Adrenal gland (tissue), 12 donors: Measurements from ENCODE around the gene ZNF669. TPM values are rescaled to one million over a fixed set of nuclear protein-coding genes. Genes with fewer than 3 reads are reported as not detected.

ENCODE experiments used
- DNase-seq, 7 donors: peaks; one replicate each; pipeline ENCODE4 v3.0.0-alpha.2; 2019 to 2020
- H3K27ac ChIP-seq, 5 donors: fragments of 200-600 bp; sonication (generic) in 4 of 5; 1 replicate in 3 of 5; 2 replicates in 2 of 5; pipeline versions ENCODE4 v1.5.1 to v1.8.0; 2016 to 2020; ENCODE audit warnings: mild to moderate bottlenecking in 1 of 5
- H3K27me3 ChIP-seq: fragments of 200-600 bp; 2 replicates; pipeline ENCODE4 v1.8.0; 2021
- H3K36me3 ChIP-seq, 2 donors: fragments of 200-600 bp; replicated peaks in 1 of 2; 1 replicate in 1 of 2; 2 replicates in 1 of 2; pipeline versions ENCODE4 v1.5.1 to v1.8.0; 2018 to 2022
- H3K4me1 ChIP-seq, 2 donors: fragments of 200-600 bp; replicated peaks in 1 of 2; 1 replicate in 1 of 2; 2 replicates in 1 of 2; pipeline versions ENCODE4 v1.5.1 to v1.8.0; 2018 to 2021
- H3K4me3 ChIP-seq, 4 donors: fragments of 200-600 bp; sonication (generic) in 3 of 4; one replicate each; pipeline ENCODE4 v1.5.1; 2016 to 2018
- H3K9me3 ChIP-seq, 3 donors: fragments of 200-600 bp; sonication (generic) in 1 of 3; replicated peaks in 1 of 3; 1 replicate in 2 of 3; 2 replicates in 1 of 3; pipeline versions ENCODE4 v1.5.1 to v1.8.0; 2016 to 2021
- CTCF ChIP-seq, 6 experiments: fragments of 450-650 bp in 4 of 6; fragments of 200-600 bp in 2 of 6; sonication (generic) in 1 of 6; IDR thresholded peaks; 1 replicate in 5 of 6; 2 replicates in 1 of 6; pipeline versions ENCODE4 v1.5.1 to v1.8.0; 2016 to 2021; ENCODE audit warnings: antibody characterized with exemption in 6 of 6, mild to moderate bottlenecking in 2 of 6, moderate library complexity in 1 of 6
- POLR2A ChIP-seq, 2 donors: fragments of 450-650 bp; IDR thresholded peaks; one replicate each; pipeline ENCODE4 v1.6.1; 2017; ENCODE audit warnings: antibody characterized with exemption in 2 of 2, mild to moderate bottlenecking in 2 of 2, moderate library complexity in 1 of 2
- whole genome bisulfite sequencing, 4 donors: extraction: QIAGEN DNeasy Blood & Tissue Kit in 2 of 4; methylation state at CpG; one replicate each; pipeline versions ENCODE4 v1.1.5 to v1.1.7; 2013 to 2017; 5-methylcytosine and 5-hydroxymethylcytosine counted together
- intact Hi-C, 2 donors: fragments of 100-400 bp; cut with DNase I; formaldehyde crosslinking; loops; one replicate each; pipeline versions ENCODE4 v1.14.1 to v1.15.0; 2022 to 2023
- polyA plus RNA-seq, 3 donors: library from polyadenylated mRNA; stranded (reverse); fragments of 200-250 nt in 2 of 3; fragments of 350-450 nt in 1 of 3; fragmentation: Illumina TruSeq in 1 of 3; extraction: RNeasy Lipid Tissue Mini Kit (QIAGEN cat#74804) in 1 of 3; gene quantifications; one replicate each; pipeline ENCODE4 v1.2.3, GENCODE V29; 2013 to 2014
- total RNA-seq, 9 donors: library from RNA; depleted of rRNA in 4 of 9; stranded (reverse); fragments of >200 nt in 4 of 9; fragments of 120-200 nt in 1 of 9; fragmentation: NEBNext Ultra II Directional in 1 of 9; extraction: Animal tissue kit (Norgen Biotek cat#: 25700) in 1 of 9; gene quantifications; one replicate each; pipeline versions ENCODE4 v1.1.0 to v1.2.4, GENCODE V29; 2013 to 2023
- donor health status: healthy with polysubstance abuse.
- donor health status: Bipolar disorder and iron deficiency.
- donor health status: DM: yes; HTN: yes; CAD: no.
- donor health status: DM: no; HTN: no; CAD: no.
- donor health status: DM: no; HTN: no; CAD: no.
- donor health status: DM: yes; HTN: yes; CAD: no.

The ZNF669 gene
- total and polyA plus RNA-seq, 12 donors = 1.2 to 11.3 (median 5.1) TPM

- no peak overlapping the region for H3K4me3 ChIP-seq
- no peaks in the 10 kb centered on the region for H3K36me3 ChIP-seq
- H3K9me3 ChIP-seq = no peaks in the 10 kb centered on the region
- DNase-seq = no peak
- intact Hi-C loops = no loop called here
- TF ChIP-seq POLR2A (IDR thresholded peaks at IDR 0.05) (no peak), CTCF (IDR thresholded peaks at IDR 0.05) (no peak)
- 38 to 67% (median 55%) methylated on average over 1 of the region's 1 CpG; no CpG with 5 or more reads in 1 of the 4 donors for WGBS, 4 donors
- H3K27me3 ChIP-seq = no peaks in the 10 kb centered on the region
- no peak overlapping the region for H3K27ac ChIP-seq
- H3K4me1 ChIP-seq = no peaks in the 10 kb centered on the region
Observed at GRCh38 chr1:247087256-247087655, 16.9 kb downstream of the ZNF669 start.

GRCh38 chr1:247085310-247085709, 18.8 kb downstream of the ZNF669 start:
- WGBS, 4 donors = 82 to 95% (median 91%) methylated on average over 5 to 8 of the region's 8 CpGs
- no peak for TF ChIP-seq CTCF (IDR thresholded peaks at IDR 0.05)
- TF ChIP-seq POLR2A (IDR thresholded peaks at IDR 0.05) = no peak
- Histone ChIP-seq H3K27me3 (no peaks in the 10 kb centered on the region), H3K9me3 (no peaks in the 10 kb centered on the region), H3K4me3 (no peak overlapping the region), H3K36me3 (no peaks in the 10 kb centered on the region), H3K4me1 (no peaks in the 10 kb centered on the region), H3K27ac (no peak overlapping the region)
- DNase-seq = peak in 1 of 7 donors; percentile 23
- intact Hi-C loops = no loop called here

GRCh38 chr1:247084771-247085170, 19.4 kb downstream of the ZNF669 start:
- TF ChIP-seq CTCF (IDR thresholded peaks at IDR 0.05) (no peak), POLR2A (IDR thresholded peaks at IDR 0.05) (no peak)
- intact Hi-C loops = no loop called here
- 91 to 92% (median 91%) methylated on average over 8 of the region's 8 CpGs for WGBS, 4 donors
- H3K27ac ChIP-seq = no peak overlapping the region
- no peak for DNase-seq
- H3K27me3 ChIP-seq = no peaks in the 10 kb centered on the region
- H3K4me1 ChIP-seq = no peaks in the 10 kb centered on the region
- no peaks in the 10 kb centered on the region for H3K36me3 ChIP-seq
- no peaks in the 10 kb centered on the region for H3K9me3 ChIP-seq
- H3K4me3 ChIP-seq = no peak overlapping the region

GRCh38 chr1:247079141-247079874, 24.8 kb downstream of the ZNF669 start:
- Histone ChIP-seq H3K27me3 (no peaks in the 10 kb centered on the region), H3K27ac (no peak overlapping the region), H3K4me1 (peaks cover 6 to 15% of the 10 kb centered on the region in 2 donors), H3K4me3 (peak overlapping the region in 1 of 4 donors; percentile 89), H3K36me3 (no peaks in the 10 kb centered on the region), H3K9me3 (no peaks in the 10 kb centered on the region)
- intact Hi-C loops = no loop called here
- DNase-seq = peak in 1 of 7 donors; percentile 51
- TF ChIP-seq CTCF (IDR thresholded peaks at IDR 0.05) = no peak
- 37 to 52% (median 46%) methylated on average over 23 of the region's 23 CpGs for WGBS, 4 donors
